ENCODE data around the gene KAT7. TPM values are rescaled to one million over a fixed set of nuclear protein-coding genes. Genes with fewer than 3 reads are reported as not detected.

KAT7 gene
- polyA plus RNA-seq, 1 donor from 2014 or later: 31.0 TPM

- Histone ChIP-seq H3K4me3 (ENCODE audit: low read length) (no peak overlapping the region), H3K9me3 (ENCODE audit: low read length) (no peaks in the 10 kb centered on the region), H3K27me3 (ENCODE audit: insufficient read depth, low read depth, low read length) (no peaks in the 10 kb centered on the region), H3K9ac (ENCODE audit: low read length) (no peak overlapping the region), H3F3A (ENCODE audit: insufficient read depth, low read length, poor library complexity, severe bottlenecking) (no peaks in the 10 kb centered on the region), H3K79me2 (replicated peaks; ENCODE audit: insufficient read depth, low read length) (no peaks in the 10 kb centered on the region), H4K20me1 (ENCODE audit: insufficient read depth) (no peaks in the 10 kb centered on the region), H3K9me2 (ENCODE audit: insufficient read depth, low read length) (no peaks in the 10 kb centered on the region), H3K4me2 (ENCODE audit: low read length) (no peak overlapping the region), H3K36me3 (ENCODE audit: insufficient read depth, low read length) (no peaks in the 10 kb centered on the region), H3K27ac (ENCODE audit: low read length) (no peak overlapping the region), H2AFZ (ENCODE audit: low read depth, low read length) (no peak overlapping the region)
- no peak for TF ChIP-seq MXI1 (conservative IDR thresholded peaks at IDR 0.05; ENCODE audit: poor library complexity, severe bottlenecking)
- TF ChIP-seq, protein P1, sequence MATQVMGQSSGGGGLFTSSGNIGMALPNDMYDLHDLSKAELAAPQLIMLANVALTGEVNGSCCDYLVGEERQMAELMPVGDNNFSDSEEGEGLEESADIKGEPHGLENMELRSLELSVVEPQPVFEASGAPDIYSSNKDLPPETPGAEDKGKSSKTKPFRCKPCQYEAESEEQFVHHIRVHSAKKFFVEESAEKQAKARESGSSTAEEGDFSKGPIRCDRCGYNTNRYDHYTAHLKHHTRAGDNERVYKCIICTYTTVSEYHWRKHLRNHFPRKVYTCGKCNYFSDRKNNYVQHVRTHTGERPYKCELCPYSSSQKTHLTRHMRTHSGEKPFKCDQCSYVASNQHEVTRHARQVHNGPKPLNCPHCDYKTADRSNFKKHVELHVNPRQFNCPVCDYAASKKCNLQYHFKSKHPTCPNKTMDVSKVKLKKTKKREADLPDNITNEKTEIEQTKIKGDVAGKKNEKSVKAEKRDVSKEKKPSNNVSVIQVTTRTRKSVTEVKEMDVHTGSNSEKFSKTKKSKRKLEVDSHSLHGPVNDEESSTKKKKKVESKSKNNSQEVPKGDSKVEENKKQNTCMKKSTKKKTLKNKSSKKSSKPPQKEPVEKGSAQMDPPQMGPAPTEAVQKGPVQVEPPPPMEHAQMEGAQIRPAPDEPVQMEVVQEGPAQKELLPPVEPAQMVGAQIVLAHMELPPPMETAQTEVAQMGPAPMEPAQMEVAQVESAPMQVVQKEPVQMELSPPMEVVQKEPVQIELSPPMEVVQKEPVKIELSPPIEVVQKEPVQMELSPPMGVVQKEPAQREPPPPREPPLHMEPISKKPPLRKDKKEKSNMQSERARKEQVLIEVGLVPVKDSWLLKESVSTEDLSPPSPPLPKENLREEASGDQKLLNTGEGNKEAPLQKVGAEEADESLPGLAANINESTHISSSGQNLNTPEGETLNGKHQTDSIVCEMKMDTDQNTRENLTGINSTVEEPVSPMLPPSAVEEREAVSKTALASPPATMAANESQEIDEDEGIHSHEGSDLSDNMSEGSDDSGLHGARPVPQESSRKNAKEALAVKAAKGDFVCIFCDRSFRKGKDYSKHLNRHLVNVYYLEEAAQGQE (IDR thresholded peaks at IDR 0.05; ENCODE audit: borderline replicate concordance): no peak
- TF ChIP-seq EP300 (conservative IDR thresholded peaks at IDR 0.05; ENCODE audit: poor library complexity, severe bottlenecking): no peak
- no peak for TF ChIP-seq SMC3 (conservative IDR thresholded peaks at IDR 0.05; ENCODE audit: poor library complexity)
- no peak for TF ChIP-seq RAD21 (conservative IDR thresholded peaks at IDR 0.05)
- TF ChIP-seq TAF1 (IDR thresholded peaks at IDR 0.05; ENCODE audit: low read depth): no peak
Measured at GRCh38 chr17:49843774-49844350, 55.4 kb downstream of the KAT7 start.

- H4K20me1 ChIP-seq (ENCODE audit: insufficient read depth): no peaks in the 10 kb centered on the region
- no peak overlapping the region for H3K4me2 ChIP-seq (ENCODE audit: low read length)
- no peak overlapping the region for H3K4me3 ChIP-seq (ENCODE audit: low read length)
- no peaks in the 10 kb centered on the region for H3F3A ChIP-seq (ENCODE audit: insufficient read depth, low read length, poor library complexity, severe bottlenecking)
- no peak overlapping the region for H3K9ac ChIP-seq (ENCODE audit: low read length)
- H3K27ac ChIP-seq (ENCODE audit: low read length): no peak overlapping the region
- no peak overlapping the region for H2AFZ ChIP-seq (ENCODE audit: low read depth, low read length)
- H3K9me3 ChIP-seq (ENCODE audit: low read length): no peaks in the 10 kb centered on the region
- H3K36me3 ChIP-seq (ENCODE audit: insufficient read depth, low read length): no peaks in the 10 kb centered on the region
- no peaks in the 10 kb centered on the region for H3K9me2 ChIP-seq (ENCODE audit: insufficient read depth, low read length)
- H3K79me2 ChIP-seq (replicated peaks; ENCODE audit: insufficient read depth, low read length): no peaks in the 10 kb centered on the region
- H3K27me3 ChIP-seq (ENCODE audit: insufficient read depth, low read depth, low read length): peaks cover 10% of the 10 kb centered on the region
- TF ChIP-seq MXI1 (conservative IDR thresholded peaks at IDR 0.05; ENCODE audit: poor library complexity, severe bottlenecking): no peak
- no peak for TF ChIP-seq EP300 (conservative IDR thresholded peaks at IDR 0.05; ENCODE audit: poor library complexity, severe bottlenecking)
- no peak for TF ChIP-seq POLR2AphosphoS5 (IDR thresholded peaks at IDR 0.05)
- TF ChIP-seq TAF1 (IDR thresholded peaks at IDR 0.05; ENCODE audit: low read depth): no peak
Measured at GRCh38 chr17:49845321-49845720, 56.8 kb downstream of the KAT7 start.

GRCh38 chr17:49846938-49847712 is 58.6 kb downstream of the KAT7 start:
- Histone ChIP-seq H3K79me2 (replicated peaks; ENCODE audit: insufficient read depth, low read length) (no peaks in the 10 kb centered on the region), H3K9me2 (ENCODE audit: insufficient read depth, low read length) (no peaks in the 10 kb centered on the region), H3K4me3 (ENCODE audit: low read length) (no peak overlapping the region), H3K27ac (ENCODE audit: low read length) (no peak overlapping the region), H3K9me3 (ENCODE audit: low read length) (no peaks in the 10 kb centered on the region), H3K4me2 (ENCODE audit: low read length) (no peak overlapping the region), H4K20me1 (ENCODE audit: insufficient read depth) (no peaks in the 10 kb centered on the region), H2AFZ (ENCODE audit: low read depth, low read length) (no peak overlapping the region), H3K27me3 (ENCODE audit: insufficient read depth, low read depth, low read length) (peaks cover 26% of the 10 kb centered on the region), H3K36me3 (ENCODE audit: insufficient read depth, low read length) (no peaks in the 10 kb centered on the region), H3F3A (ENCODE audit: insufficient read depth, low read length, poor library complexity, severe bottlenecking) (no peaks in the 10 kb centered on the region), H3K9ac (ENCODE audit: low read length) (no peak overlapping the region)
- TF ChIP-seq CTCF (IDR thresholded peaks at IDR 0.05; ENCODE audit: poor library complexity, severe bottlenecking): no peak
- no peak for TF ChIP-seq TAF1 (IDR thresholded peaks at IDR 0.05; ENCODE audit: low read depth)
- TF ChIP-seq POLR2AphosphoS5 (IDR thresholded peaks at IDR 0.05): no peak
- TF ChIP-seq, protein P1 (IDR thresholded peaks at IDR 0.05; ENCODE audit: borderline replicate concordance): no peak
- TF ChIP-seq RAD21 (conservative IDR thresholded peaks at IDR 0.05): no peak
- no peak for TF ChIP-seq SMC3 (conservative IDR thresholded peaks at IDR 0.05; ENCODE audit: poor library complexity)
- no peak for TF ChIP-seq MXI1 (conservative IDR thresholded peaks at IDR 0.05; ENCODE audit: poor library complexity, severe bottlenecking)
- no peak for TF ChIP-seq EZH2 (IDR thresholded peaks at IDR 0.05; ENCODE audit: borderline replicate concordance, insufficient read depth, low read length, poor library complexity, severe bottlenecking)
- no peak for TF ChIP-seq EP300 (conservative IDR thresholded peaks at IDR 0.05; ENCODE audit: poor library complexity, severe bottlenecking)
